Fibroblast of villous mesenchyme (primary cell): ENCODE data around the gene MAPKAPK3. TPM values are rescaled to one million over a fixed set of nuclear protein-coding genes. Genes with fewer than 3 reads are reported as not detected.

Experiments
- DNase-seq: peaks from one replicate; pipeline ENCODE4 v3.0.0-alpha.2; 2010; ENCODE audit warnings: low read depth
- H3K4me3 ChIP-seq: 2 replicates; pipeline ENCODE4 v1.5.1; 2011; ENCODE audit warnings: low read depth, mild to moderate bottlenecking, low read length
- total RNA-seq: library from RNA; depleted of rRNA; stranded (reverse); fragments of >200 nt; gene quantifications from 2 replicates; pipeline ENCODE4 v1.2.3, GENCODE V29; 2012
- TF ChIP-seq, protein P1 (sequence below): IDR thresholded peaks from 2 replicates; pipeline ENCODE4 v1.5.1; 2012; ENCODE audit warnings: low read depth, mild to moderate bottlenecking, low read length; ENCODE audit not compliant: insufficient read depth

The MAPKAPK3 gene
- total RNA-seq, 1 donor = 19.0 TPM

DNA sequence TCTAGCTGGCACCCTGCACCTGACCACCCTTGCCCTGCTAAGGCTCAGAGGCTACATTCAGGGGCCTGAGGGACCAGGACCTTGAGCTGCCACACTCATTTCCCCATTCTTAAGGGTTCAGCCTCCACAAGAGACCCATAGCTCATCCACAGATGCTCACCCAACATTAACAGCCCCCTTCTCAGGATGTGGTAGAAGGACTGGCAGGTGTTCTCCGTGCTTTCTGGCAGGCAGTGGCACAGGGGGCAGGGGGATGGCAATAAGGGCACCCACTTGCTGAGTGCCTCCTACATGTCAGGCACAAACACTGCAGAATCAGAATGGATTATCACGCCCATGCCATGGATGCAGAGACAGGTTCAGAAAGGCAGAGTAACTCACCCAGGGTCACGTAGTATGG, 9.4 kb downstream of the MAPKAPK3 start:
- TF ChIP-seq, protein P1, sequence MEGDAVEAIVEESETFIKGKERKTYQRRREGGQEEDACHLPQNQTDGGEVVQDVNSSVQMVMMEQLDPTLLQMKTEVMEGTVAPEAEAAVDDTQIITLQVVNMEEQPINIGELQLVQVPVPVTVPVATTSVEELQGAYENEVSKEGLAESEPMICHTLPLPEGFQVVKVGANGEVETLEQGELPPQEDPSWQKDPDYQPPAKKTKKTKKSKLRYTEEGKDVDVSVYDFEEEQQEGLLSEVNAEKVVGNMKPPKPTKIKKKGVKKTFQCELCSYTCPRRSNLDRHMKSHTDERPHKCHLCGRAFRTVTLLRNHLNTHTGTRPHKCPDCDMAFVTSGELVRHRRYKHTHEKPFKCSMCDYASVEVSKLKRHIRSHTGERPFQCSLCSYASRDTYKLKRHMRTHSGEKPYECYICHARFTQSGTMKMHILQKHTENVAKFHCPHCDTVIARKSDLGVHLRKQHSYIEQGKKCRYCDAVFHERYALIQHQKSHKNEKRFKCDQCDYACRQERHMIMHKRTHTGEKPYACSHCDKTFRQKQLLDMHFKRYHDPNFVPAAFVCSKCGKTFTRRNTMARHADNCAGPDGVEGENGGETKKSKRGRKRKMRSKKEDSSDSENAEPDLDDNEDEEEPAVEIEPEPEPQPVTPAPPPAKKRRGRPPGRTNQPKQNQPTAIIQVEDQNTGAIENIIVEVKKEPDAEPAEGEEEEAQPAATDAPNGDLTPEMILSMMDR = no peak
- no peak for DNase-seq
- H3K4me3 ChIP-seq = no peak overlapping the region

DNA sequence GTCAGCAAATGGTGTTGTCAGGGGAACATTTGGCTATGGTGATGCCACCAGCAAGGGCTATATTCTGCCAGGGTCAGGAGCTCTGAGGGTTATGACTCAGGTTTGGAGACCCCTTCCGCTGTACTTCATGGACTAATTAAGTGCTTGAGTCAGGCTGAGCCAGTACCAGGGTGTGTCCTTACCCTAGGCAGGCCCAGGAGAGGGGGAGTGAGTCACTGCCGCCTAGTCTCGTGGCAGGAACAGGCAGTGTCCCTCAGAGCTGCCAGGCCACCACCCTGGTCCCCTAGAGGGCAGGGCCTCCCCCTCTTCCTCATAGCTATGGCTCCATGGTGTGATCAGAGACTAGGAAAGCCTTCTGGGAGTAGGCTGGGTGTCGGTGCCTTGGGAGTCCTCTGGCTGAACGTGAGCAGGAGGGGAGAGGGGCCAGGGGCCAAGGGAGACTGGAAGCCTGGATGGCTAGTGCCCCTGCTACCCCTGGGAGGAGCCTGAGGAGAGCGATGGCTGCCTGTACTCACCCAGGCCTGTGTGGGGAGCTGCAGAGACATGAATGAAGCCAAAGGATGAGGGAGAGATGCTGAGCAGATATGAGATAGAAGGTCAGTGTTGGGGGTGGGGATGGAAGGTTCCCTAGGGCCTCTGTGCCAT, 10.6 kb downstream of the MAPKAPK3 start:
- no peak overlapping the region for H3K4me3 ChIP-seq
- TF ChIP-seq, protein P1 = peak; percentile 40
- peak; percentile 20 for DNase-seq

DNA sequence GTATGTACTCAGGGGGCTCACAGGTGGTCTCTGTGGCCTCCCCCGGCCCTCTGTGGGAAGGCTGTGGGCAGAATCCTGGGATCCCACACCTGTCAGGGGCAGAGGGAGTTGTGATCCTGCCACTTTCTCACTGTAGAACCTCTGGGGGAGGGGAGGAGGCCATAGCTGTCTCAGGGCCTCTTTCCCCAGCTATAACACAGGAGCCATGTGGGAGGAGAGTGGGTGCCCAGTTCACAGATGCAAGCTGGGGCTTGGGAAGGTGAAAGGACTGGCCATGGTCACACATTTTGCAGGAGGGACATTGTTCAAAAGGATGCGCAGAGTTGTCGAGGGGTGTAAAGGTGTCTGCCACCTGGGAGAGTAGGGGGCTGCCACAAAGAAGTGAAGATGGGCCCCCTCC, 11.7 kb downstream of the MAPKAPK3 start:
- TF ChIP-seq, protein P1 = no peak

GRCh38 chr3:50630394-50630793, 13.4 kb downstream of the MAPKAPK3 start:
- no peak overlapping the region for H3K4me3 ChIP-seq
- no peak for DNase-seq
- TF ChIP-seq, protein P1 = no peak

More for the DNA sequence above, 11.7 kb downstream of the MAPKAPK3 start:
- H3K4me3 ChIP-seq = no peak overlapping the region
- no peak for DNase-seq

DNA sequence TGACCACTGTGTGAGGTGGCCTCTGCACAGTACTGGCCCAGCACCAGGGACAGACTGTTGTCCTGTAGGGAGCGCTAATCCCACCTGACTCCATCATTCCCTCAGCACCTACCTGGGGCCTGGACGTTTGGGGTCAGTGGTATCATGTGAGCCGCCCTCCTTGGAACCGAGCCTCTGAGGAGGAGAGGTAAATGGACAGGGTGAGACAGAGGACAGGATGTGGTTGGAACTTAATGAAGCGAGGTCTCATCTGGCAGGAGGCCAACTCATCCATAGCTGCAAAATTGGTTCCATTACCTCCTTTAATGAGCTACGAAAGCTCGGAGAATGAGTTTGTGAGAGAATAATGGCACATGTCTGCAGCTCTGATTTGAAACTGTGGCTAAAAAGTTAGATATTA, 13.9 kb downstream of the MAPKAPK3 start:
- no peak for DNase-seq
- H3K4me3 ChIP-seq = no peak overlapping the region
- TF ChIP-seq, protein P1 = no peak

DNA sequence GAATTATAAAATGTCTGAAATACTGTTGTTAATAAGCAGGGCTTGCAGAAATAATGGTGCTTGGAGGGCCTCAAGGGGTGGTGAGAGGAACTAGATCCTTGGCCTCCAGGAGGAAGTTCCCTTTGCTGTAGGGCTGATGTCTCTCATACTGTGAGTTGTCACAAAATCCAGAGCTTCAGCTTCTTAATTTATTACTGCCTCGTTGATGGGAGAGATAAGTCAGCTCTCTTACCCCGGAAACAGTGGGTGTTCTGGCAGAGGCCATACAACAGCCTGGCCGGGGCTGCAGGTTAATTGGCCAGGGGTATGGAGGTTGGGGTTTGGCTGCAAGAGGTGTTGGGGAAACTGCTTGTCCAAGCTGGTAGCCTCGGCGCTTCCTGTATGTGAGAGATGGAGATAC, 15.5 kb downstream of the MAPKAPK3 start:
- TF ChIP-seq, protein P1 = no peak

More for the DNA sequence above, 15.5 kb downstream of the MAPKAPK3 start:
- H3K4me3 ChIP-seq = no peak overlapping the region
- DNase-seq = no peak
